Ascending aorta (tissue), 2 donors: ENCODE results near the gene KCNE1. TPM values are rescaled to one million over a fixed set of nuclear protein-coding genes. Genes with fewer than 3 reads are reported as not detected.
A peak's percentile ranks its signal among the peaks of the same experiment; 100 is the strongest.

Source experiments
- DNase-seq, 2 donors: peaks; one replicate each; pipeline ENCODE4 v3.0.0-alpha.2; 2019; ENCODE audit warnings: low spot score in 2 of 2
- H3K27ac ChIP-seq, 2 donors: fragments of 200-600 bp; sonication (generic); one replicate each; pipeline ENCODE4 v1.5.1; 2016 to 2017; ENCODE audit warnings: mild to moderate bottlenecking in 1 of 2
- H3K27me3 ChIP-seq: fragments of 200-600 bp; sonication (generic); one replicate; pipeline ENCODE4 v1.5.1; 2017
- H3K36me3 ChIP-seq, 2 donors: fragments of 200-600 bp; sonication (generic); one replicate each; pipeline ENCODE4 v1.5.1; 2016
- H3K4me1 ChIP-seq, 2 donors: fragments of 200-600 bp; sonication (generic); one replicate each; pipeline ENCODE4 v1.5.1; 2016 to 2017; ENCODE audit warnings: mild to moderate bottlenecking in 1 of 2
- H3K4me3 ChIP-seq, 2 donors: fragments of 200-600 bp; sonication (generic); one replicate each; pipeline ENCODE4 v1.5.1; 2016 to 2017; ENCODE audit warnings: mild to moderate bottlenecking in 1 of 2
- H3K9me3 ChIP-seq, 2 donors: fragments of 200-600 bp; sonication (generic); one replicate each; pipeline ENCODE4 v1.5.1; 2016
- CTCF ChIP-seq, 3 experiments: fragments of 200-600 bp in 2 of 3; fragments of 450-650 bp in 1 of 3; sonication (generic) in 2 of 3; IDR thresholded peaks; one replicate each; pipeline ENCODE4 v1.5.1; 2016 to 2019; ENCODE audit warnings: antibody characterized with exemption in 3 of 3, mild to moderate bottlenecking in 1 of 3, moderate library complexity in 1 of 3
- intact Hi-C: fragments of 100-400 bp; cut with DNase I; formaldehyde crosslinking; loops from one replicate; pipeline ENCODE4 v1.15.1; 2023
- total RNA-seq: library from RNA; depleted of rRNA; stranded (reverse); fragments of >200 nt; gene quantifications from one replicate; pipeline ENCODE4 v1.1.0, GENCODE V29; 2016

Gene KCNE1
- total RNA-seq, 1 donor from 2014 or later, result 5.7 TPM

DNA sequence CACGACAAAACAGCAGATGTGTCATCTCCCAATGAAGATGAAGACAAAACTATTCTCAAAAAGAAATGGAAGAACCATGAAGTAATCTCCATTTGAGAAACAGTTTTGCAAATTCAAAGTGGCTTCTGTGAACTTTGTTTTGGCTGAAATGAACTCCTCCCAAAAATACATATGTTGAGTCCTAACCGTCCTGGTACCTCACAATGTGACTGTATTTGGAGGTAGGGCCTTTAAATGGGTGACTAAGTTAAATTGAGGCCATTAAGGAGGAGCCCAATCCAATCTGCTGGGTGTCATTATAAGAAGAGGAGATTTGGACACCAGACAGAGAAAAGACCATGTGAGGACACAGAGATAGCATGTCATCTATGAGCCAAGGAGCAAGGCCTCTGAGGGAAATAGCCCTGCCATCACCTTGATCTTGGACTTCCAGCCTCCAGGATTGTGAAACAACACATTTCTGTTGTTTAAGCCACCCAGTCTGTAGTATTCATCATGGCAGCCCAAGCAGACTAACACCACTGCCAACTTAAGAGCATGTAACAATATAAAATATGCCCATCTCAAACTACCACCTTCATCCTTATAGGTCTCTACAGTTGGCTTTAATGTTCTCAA lies 38.3 kb upstream of the KCNE1 start:
- Histone ChIP-seq H3K4me3 (no peak overlapping the region), H3K27ac (no peak overlapping the region), H3K36me3 (no peaks in the 10 kb centered on the region), H3K4me1 (peaks cover 5 to 19% of the 10 kb centered on the region in 2 donors), H3K27me3 (no peaks in the 10 kb centered on the region), H3K9me3 (no peaks in the 10 kb centered on the region)
- TF ChIP-seq CTCF (IDR thresholded peaks at IDR 0.05), result no peak
- DNase-seq, result no peak
- intact Hi-C loops, result no loop called here

DNA sequence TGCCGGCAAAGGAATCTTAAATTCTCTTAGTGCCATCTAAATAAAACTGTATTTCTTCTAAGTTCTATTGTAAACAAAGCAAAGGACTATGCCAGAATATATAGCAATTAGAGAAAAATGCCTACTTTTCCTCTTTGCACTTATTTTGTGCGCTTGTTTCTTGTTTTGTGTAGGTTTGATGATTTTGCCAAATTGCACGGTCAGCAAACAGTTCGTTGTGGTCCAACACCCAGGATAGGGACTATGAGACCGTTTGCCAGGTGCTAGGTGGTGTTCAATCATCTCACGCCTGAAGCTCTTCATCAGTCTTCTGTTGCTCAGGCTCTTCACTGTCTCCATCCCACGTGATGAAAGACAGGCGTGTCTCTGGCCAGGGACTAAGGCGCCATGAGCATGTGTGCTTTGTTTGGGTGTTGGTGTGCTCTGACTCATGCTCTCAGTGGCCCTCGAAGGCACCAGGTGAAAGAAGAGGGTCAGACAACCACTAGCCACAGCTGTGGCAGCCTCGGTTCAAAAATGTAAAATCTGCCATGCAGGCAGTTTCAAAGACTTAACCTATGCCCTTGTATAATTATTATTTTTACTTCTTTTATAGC lies 36.9 kb upstream of the KCNE1 start:
- no peak overlapping the region for H3K27ac ChIP-seq

GRCh38 chr21:34546542-34546941 lies 34.5 kb upstream of the KCNE1 start:
- Histone ChIP-seq H3K4me3 (no peak overlapping the region), H3K4me1 (peaks cover 9 to 20% of the 10 kb centered on the region in 2 donors), H3K9me3 (no peaks in the 10 kb centered on the region), H3K27me3 (no peaks in the 10 kb centered on the region), H3K27ac (peak overlapping the region in 1 of 2 donors; percentile 63), H3K36me3 (no peaks in the 10 kb centered on the region)
- intact Hi-C loops, result no loop called here
- no peak for TF ChIP-seq CTCF (IDR thresholded peaks at IDR 0.05)
- no peak for DNase-seq

More for the DNA sequence above, 36.9 kb upstream of the KCNE1 start:
- Histone ChIP-seq H3K36me3 (no peaks in the 10 kb centered on the region), H3K4me3 (no peak overlapping the region), H3K9me3 (no peaks in the 10 kb centered on the region), H3K4me1 (peaks cover 9 to 32% of the 10 kb centered on the region in 2 donors), H3K27me3 (no peaks in the 10 kb centered on the region)
- intact Hi-C loops, result no loop called here
- TF ChIP-seq CTCF (IDR thresholded peaks at IDR 0.05), result no peak
- no peak for DNase-seq

DNA sequence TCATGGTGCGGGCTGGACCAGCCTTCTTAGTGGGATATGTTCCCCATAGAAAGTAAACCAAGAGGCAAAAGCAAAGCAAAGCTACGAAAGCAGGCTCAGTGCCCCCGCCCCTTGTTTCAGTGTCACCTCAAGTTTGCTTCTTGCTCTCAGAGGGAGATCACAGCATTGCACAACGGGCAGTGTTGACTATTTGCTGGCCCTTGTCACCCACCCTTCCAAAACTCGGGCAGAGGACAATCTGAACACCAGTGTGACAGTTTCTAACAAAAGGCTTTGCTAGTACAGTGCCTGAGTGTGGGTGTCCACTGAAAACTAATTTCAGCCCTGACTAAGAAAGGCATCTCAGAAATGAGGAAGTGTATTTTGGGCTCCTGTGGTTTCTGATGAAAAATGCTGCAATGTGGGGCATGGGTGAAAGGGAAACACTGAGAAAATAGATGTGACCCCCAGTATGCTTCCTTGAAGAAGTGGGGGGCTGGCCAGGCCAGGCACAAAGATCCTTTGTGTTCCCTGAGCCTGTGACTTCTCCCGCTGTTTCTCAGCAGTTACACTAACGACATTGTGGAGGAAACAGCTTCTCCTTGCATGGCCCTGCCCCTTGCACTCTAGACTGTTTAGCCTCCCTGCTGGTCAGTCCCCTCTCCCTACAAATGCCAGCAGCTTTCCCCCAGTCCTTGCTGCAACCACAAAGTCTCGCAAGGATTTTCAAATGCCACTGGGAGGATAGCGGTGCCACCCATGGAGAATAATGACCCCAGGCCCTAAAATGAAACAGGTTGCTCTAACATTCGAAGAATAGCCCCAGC lies 33.3 kb upstream of the KCNE1 start:
- DNase-seq, result peak in 1 of 2 donors; percentile 76
- Histone ChIP-seq H3K9me3 (no peaks in the 10 kb centered on the region), H3K4me3 (peak overlapping the region in 1 of 2 donors; percentile 0), H3K27ac (peak overlapping the region; percentile 53 to 63), H3K4me1 (peaks cover 9 to 20% of the 10 kb centered on the region in 2 donors), H3K36me3 (no peaks in the 10 kb centered on the region), H3K27me3 (no peaks in the 10 kb centered on the region)
- intact Hi-C loops, result loop anchor here (1.0 kb wide), 1 partner anchor 19 kb away; no protein-coding TSS in a partner anchor
- TF ChIP-seq CTCF (IDR thresholded peaks at IDR 0.05), result no peak

DNA sequence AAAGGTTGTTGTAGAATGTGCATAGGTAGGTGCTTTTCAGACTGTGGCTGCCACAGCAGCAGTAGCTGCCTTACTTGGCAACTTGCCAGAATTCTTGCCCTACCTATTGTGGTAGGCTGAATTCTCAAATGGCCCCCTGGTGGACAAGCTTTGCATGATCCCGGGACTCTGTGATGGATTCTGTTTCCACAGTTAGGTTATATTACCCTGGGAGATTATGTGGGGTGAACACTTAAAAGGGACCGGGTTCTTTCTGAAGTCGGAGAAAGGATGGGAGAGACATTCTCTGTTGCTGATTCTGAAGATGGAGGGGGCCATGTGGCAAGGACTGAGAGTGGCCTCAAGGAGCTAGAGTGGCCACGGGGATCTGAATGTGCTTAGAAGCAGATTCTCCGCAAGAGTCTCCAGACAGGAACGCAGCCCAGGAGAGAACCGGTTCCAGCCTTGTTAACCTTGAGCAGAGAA lies 32.1 kb upstream of the KCNE1 start:
- H3K36me3 ChIP-seq, result no peaks in the 10 kb centered on the region
- intact Hi-C loops, result no loop called here
- no peaks in the 10 kb centered on the region for H3K9me3 ChIP-seq
- peaks cover 9 to 20% of the 10 kb centered on the region in 2 donors for H3K4me1 ChIP-seq
- no peak overlapping the region for H3K4me3 ChIP-seq
- no peaks in the 10 kb centered on the region for H3K27me3 ChIP-seq
- peak; percentile 26 to 50 (median 40) for TF ChIP-seq CTCF (IDR thresholded peaks at IDR 0.05)
- peak overlapping the region; percentile 53 to 63 for H3K27ac ChIP-seq
- DNase-seq, result peak in 1 of 2 donors; percentile 87
